Measurements from ENCODE around the gene FAM168A.

Gene FAM168A

GRCh38 chr11:73597956-73598718 is at the start of gene FAM168A:
TSS of gene FAM168A (minus strand) at chr11:73598112. CDS start at chr11:73468474, 129,638 bp downstream.
- Mint-ChIP-seq H3K27ac (peak within 1 kb of the TSS; percentile 93), H3K36me3 (ENCODE audit: low read depth) (peaks cover 10% of the 10 kb centered on the region), H3K27me3 (ENCODE audit: low read depth) (no peaks in the 10 kb centered on the region), H3K4me3 (peak within 1 kb of the TSS; percentile 93), H3K4me1 (ENCODE audit: low read depth) (peaks cover 35% of the 10 kb centered on the region), H3K9me3 (no peaks in the 10 kb centered on the region)
- DNase-seq (ENCODE audit: low spot score), result peak; percentile 89

- Mint-ChIP-seq H3K36me3 (ENCODE audit: low read depth) (no peaks in the 10 kb centered on the region), H3K27ac (peak overlapping the region; percentile 49), H3K4me3 (peak overlapping the region; percentile 69), H3K27me3 (ENCODE audit: low read depth) (peaks cover 3% of the 10 kb centered on the region), H3K9me3 (no peaks in the 10 kb centered on the region), H3K4me1 (ENCODE audit: low read depth) (peaks cover 10% of the 10 kb centered on the region)
- DNase-seq (ENCODE audit: low spot score), result peak; percentile 85
Observed at GRCh38 chr11:73647459-73648100, 49.7 kb upstream of the FAM168A start.

GRCh38 chr11:73645972-73646631 is 48.2 kb upstream of the FAM168A start, which contains the start of gene PLEKHB1:
TSS of gene PLEKHB1 (plus strand) at chr11:73646581. CDS start at chr11:73646609, 28 bp downstream.
- Mint-ChIP-seq H3K9me3 (no peaks in the 10 kb centered on the region), H3K36me3 (ENCODE audit: low read depth) (no peaks in the 10 kb centered on the region), H3K4me1 (ENCODE audit: low read depth) (peaks cover 10% of the 10 kb centered on the region), H3K4me3 (peak within 1 kb of the TSS; percentile 69), H3K27me3 (ENCODE audit: low read depth) (peaks cover 3% of the 10 kb centered on the region), H3K27ac (no peak within 1 kb of the TSS)
- DNase-seq (ENCODE audit: low spot score), result no peak

- H3K9me3 Mint-ChIP-seq, result no peaks in the 10 kb centered on the region
- H3K36me3 Mint-ChIP-seq (ENCODE audit: low read depth), result no peaks in the 10 kb centered on the region
- H3K27me3 Mint-ChIP-seq (ENCODE audit: low read depth), result peaks cover 3% of the 10 kb centered on the region
- DNase-seq (ENCODE audit: low spot score), result no peak
- H3K4me1 Mint-ChIP-seq (ENCODE audit: low read depth), result peaks cover 15% of the 10 kb centered on the region
- H3K4me3 Mint-ChIP-seq, result no peak overlapping the region
- H3K27ac Mint-ChIP-seq, result no peak overlapping the region
Observed at GRCh38 chr11:73645121-73645969, 47.4 kb upstream of the FAM168A start.

- no peak overlapping the region for H3K4me3 Mint-ChIP-seq
- no peaks in the 10 kb centered on the region for H3K9me3 Mint-ChIP-seq
- peaks cover 9% of the 10 kb centered on the region for H3K4me1 Mint-ChIP-seq (ENCODE audit: low read depth)
- no peak for DNase-seq (ENCODE audit: low spot score)
- no peaks in the 10 kb centered on the region for H3K36me3 Mint-ChIP-seq (ENCODE audit: low read depth)
- H3K27ac Mint-ChIP-seq, result no peak overlapping the region
- peaks cover 3% of the 10 kb centered on the region for H3K27me3 Mint-ChIP-seq (ENCODE audit: low read depth)
Observed at GRCh38 chr11:73641668-73642067, 43.8 kb upstream of the FAM168A start.

GRCh38 chr11:73640592-73640991 is 42.7 kb upstream of the FAM168A start:
- Mint-ChIP-seq H3K4me1 (ENCODE audit: low read depth) (peaks cover 8% of the 10 kb centered on the region), H3K27ac (peak overlapping the region; percentile 32), H3K27me3 (ENCODE audit: low read depth) (no peaks in the 10 kb centered on the region), H3K4me3 (no peak overlapping the region), H3K36me3 (ENCODE audit: low read depth) (no peaks in the 10 kb centered on the region), H3K9me3 (no peaks in the 10 kb centered on the region)
- DNase-seq (ENCODE audit: low spot score), result no peak

- Mint-ChIP-seq H3K27me3 (ENCODE audit: low read depth) (no peaks in the 10 kb centered on the region), H3K9me3 (peaks cover 2% of the 10 kb centered on the region), H3K4me1 (ENCODE audit: low read depth) (peaks cover 13% of the 10 kb centered on the region), H3K4me3 (no peak overlapping the region), H3K27ac (no peak overlapping the region), H3K36me3 (ENCODE audit: low read depth) (peaks cover 1% of the 10 kb centered on the region)
- no peak for DNase-seq (ENCODE audit: low spot score)
Observed at GRCh38 chr11:73637012-73637411, 39.1 kb upstream of the FAM168A start.

- peaks cover 13% of the 10 kb centered on the region for H3K4me1 Mint-ChIP-seq (ENCODE audit: low read depth)
- DNase-seq (ENCODE audit: low spot score), result no peak
- no peak overlapping the region for H3K27ac Mint-ChIP-seq
- peaks cover 4% of the 10 kb centered on the region for H3K9me3 Mint-ChIP-seq
- H3K4me3 Mint-ChIP-seq, result no peak overlapping the region
- peaks cover 1% of the 10 kb centered on the region for H3K36me3 Mint-ChIP-seq (ENCODE audit: low read depth)
- H3K27me3 Mint-ChIP-seq (ENCODE audit: low read depth), result no peaks in the 10 kb centered on the region
Observed at GRCh38 chr11:73636249-73636648, 38.3 kb upstream of the FAM168A start.

GRCh38 chr11:73635721-73636120 is 37.8 kb upstream of the FAM168A start:
- Mint-ChIP-seq H3K36me3 (ENCODE audit: low read depth) (peaks cover 1% of the 10 kb centered on the region), H3K27ac (no peak overlapping the region), H3K27me3 (ENCODE audit: low read depth) (no peaks in the 10 kb centered on the region)

GRCh38 chr11:73633999-73634398 is 36.1 kb upstream of the FAM168A start:
- Mint-ChIP-seq H3K4me1 (ENCODE audit: low read depth) (peaks cover 5% of the 10 kb centered on the region), H3K9me3 (peaks cover 4% of the 10 kb centered on the region), H3K27ac (no peak overlapping the region), H3K36me3 (ENCODE audit: low read depth) (peaks cover 1% of the 10 kb centered on the region), H3K27me3 (ENCODE audit: low read depth) (peaks cover 3% of the 10 kb centered on the region), H3K4me3 (no peak overlapping the region)
- DNase-seq (ENCODE audit: low spot score), result no peak

More at GRCh38 chr11:73635721-73636120, 37.8 kb upstream of the FAM168A start:
- peaks cover 4% of the 10 kb centered on the region for H3K9me3 Mint-ChIP-seq
- no peak for DNase-seq (ENCODE audit: low spot score)
- peaks cover 12% of the 10 kb centered on the region for H3K4me1 Mint-ChIP-seq (ENCODE audit: low read depth)
- H3K4me3 Mint-ChIP-seq, result no peak overlapping the region

GRCh38 chr11:73632996-73633395 is 35.1 kb upstream of the FAM168A start:
- DNase-seq (ENCODE audit: low spot score), result no peak
- H3K4me1 Mint-ChIP-seq (ENCODE audit: low read depth), result peaks cover 5% of the 10 kb centered on the region
- peaks cover 4% of the 10 kb centered on the region for H3K9me3 Mint-ChIP-seq
- peaks cover 1% of the 10 kb centered on the region for H3K36me3 Mint-ChIP-seq (ENCODE audit: low read depth)
- H3K27ac Mint-ChIP-seq, result no peak overlapping the region
- H3K27me3 Mint-ChIP-seq (ENCODE audit: low read depth), result peaks cover 3% of the 10 kb centered on the region
- no peak overlapping the region for H3K4me3 Mint-ChIP-seq

GRCh38 chr11:73629907-73630306 is 32.0 kb upstream of the FAM168A start:
- peaks cover 5% of the 10 kb centered on the region for H3K4me1 Mint-ChIP-seq (ENCODE audit: low read depth)
- peaks cover 4% of the 10 kb centered on the region for H3K9me3 Mint-ChIP-seq
- no peak for DNase-seq (ENCODE audit: low spot score)
- H3K27me3 Mint-ChIP-seq (ENCODE audit: low read depth), result peaks cover 4% of the 10 kb centered on the region
- H3K4me3 Mint-ChIP-seq, result no peak overlapping the region
- no peak overlapping the region for H3K27ac Mint-ChIP-seq
- peaks cover 1% of the 10 kb centered on the region for H3K36me3 Mint-ChIP-seq (ENCODE audit: low read depth)

GRCh38 chr11:73625696-73626318 is 27.9 kb upstream of the FAM168A start:
- H3K27ac Mint-ChIP-seq, result no peak overlapping the region
- H3K4me3 Mint-ChIP-seq, result no peak overlapping the region
- no peaks in the 10 kb centered on the region for H3K36me3 Mint-ChIP-seq (ENCODE audit: low read depth)
- H3K27me3 Mint-ChIP-seq (ENCODE audit: low read depth), result peaks cover 29% of the 10 kb centered on the region
- no peaks in the 10 kb centered on the region for H3K9me3 Mint-ChIP-seq
- DNase-seq (ENCODE audit: low spot score), result peak; percentile 41
- H3K4me1 Mint-ChIP-seq (ENCODE audit: low read depth), result no peaks in the 10 kb centered on the region
